GM21723 (cell line): ENCODE results near the gene VAT1.
"Not testable (repeated sequence)": the region's sequence is repeated elsewhere in the genome, so short reads cannot be mapped to it uniquely, and the experiment has no call there.

Experiments
- ATAC-seq: cut with Tn5 transposase; IDR thresholded peaks from one replicate; pipeline ENCODE4 v1.9.1; 2021; ENCODE audit warnings: mild to moderate bottlenecking, moderate library complexity; ENCODE audit not compliant: unreplicated experiment

VAT1 gene

DNA sequence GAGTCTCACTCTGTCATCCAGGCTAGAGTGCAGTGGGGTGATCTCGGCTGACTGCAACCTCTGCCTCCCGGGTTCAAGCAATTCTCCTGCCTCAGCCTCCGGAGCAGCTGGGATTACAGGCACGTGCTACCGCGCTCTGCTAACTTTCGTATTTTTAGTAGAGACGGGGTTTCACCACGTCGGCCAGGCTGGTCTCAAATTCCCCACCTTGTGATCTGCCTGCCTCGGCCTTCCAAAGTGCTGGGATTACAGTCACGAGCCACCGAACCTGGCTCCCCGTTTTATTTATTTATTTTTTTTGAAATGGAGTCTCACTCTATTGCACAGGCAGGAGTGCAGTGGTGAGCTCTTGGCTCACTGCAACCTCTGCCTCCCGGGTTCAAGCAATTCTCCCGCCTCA lies 46.5 kb downstream of the VAT1 start:
- ATAC-seq: not testable (repeated sequence)

DNA sequence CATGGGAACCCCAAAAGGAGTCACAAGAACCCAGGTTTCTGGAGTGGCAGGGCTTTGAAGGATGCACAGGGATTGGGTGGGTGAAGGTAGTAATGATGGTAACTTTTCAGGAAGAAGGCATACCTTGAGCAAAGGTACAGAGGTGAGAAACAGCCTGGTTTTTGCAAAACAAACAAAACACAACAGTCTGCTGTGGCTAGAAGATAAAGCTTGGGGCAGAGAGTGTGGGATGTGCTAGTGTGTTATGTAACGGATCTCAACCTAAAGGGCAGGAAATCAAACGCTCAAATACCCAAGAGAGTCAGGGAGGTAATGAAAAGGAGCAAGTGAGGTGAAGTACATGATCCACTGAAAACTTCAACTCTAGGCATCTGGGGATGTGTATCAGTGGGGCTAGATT lies 46.9 kb downstream of the VAT1 start:
- no peak for ATAC-seq

GRCh38 chr17:42973323-42973722 lies 48.9 kb downstream of the VAT1 start:
- ATAC-seq: not testable (repeated sequence)

DNA sequence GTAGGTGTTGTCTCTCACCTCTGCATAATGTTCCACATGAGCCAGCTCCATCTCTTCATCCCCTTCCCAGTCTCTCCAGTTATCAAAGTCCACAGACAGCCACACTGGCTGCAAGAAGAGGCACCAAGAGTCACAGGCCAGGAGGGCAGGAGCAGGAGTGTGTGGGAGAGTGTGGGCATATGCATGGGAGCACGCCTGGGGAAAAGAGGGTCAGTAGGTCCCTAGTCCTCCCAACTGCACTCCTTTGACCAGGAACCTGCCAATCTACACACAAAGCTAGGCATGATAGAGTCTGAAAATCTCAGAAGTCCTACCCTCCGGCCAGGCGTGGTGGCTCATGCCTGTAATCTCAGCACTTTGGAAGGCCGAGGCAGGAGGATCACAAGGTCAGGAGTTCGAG lies 50.6 kb downstream of the VAT1 start:
- no peak for ATAC-seq

GRCh38 chr17:42969001-42969581 lies 53.1 kb downstream of the VAT1 start:
- no peak for ATAC-seq

DNA sequence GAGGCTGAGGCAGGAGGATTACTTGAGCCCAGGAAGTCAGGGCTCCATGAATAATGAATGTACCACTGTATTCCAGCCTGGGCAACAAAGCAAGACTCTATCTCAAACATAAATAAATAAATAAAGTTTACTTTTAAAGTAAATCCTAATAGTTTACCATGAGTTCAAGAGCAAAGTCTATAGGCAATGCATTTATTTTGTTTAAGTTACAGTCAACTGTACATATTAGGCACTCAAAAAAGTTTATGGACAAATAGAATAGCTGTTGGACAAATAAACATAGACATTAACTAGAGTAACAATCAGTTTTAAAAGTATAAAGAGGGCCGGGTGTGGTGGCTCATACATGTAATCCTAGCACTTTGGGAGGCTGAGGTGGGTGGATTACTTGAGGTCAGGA lies 54.3 kb downstream of the VAT1 start:
- no peak for ATAC-seq
